K562 (cell line): ENCODE data around the gene SPRTN. TPM values are rescaled to one million over a fixed set of nuclear protein-coding genes. Genes with fewer than 3 reads are reported as not detected.

Experiments
- CBFB ChIP-seq: sonication (generic); formaldehyde crosslinking; IDR thresholded peaks from 2 replicates; pipeline ENCODE4 v1.4.0; 2020; ENCODE audit warnings: mild to moderate bottlenecking, missing genetic modification reagents
- CREB3L1 ChIP-seq: fragments of 450-650 bp; IDR thresholded peaks from 2 replicates; pipeline ENCODE4 v1.6.1; 2014; ENCODE audit warnings: low read depth, mild to moderate bottlenecking, moderate library complexity, borderline replicate concordance
- ETV6 ChIP-seq, 3 experiments: fragments of 150-350 bp in 1 of 3; sonication (generic) in 1 of 3; formaldehyde crosslinking in 1 of 3; IDR thresholded peaks; 2 replicates each; pipeline versions ENCODE4 v1.6.1 to v1.8.0; 2014 to 2022; ENCODE audit warnings: borderline replicate concordance in 2 of 3, low read depth in 2 of 3, antibody characterized with exemption in 1 of 3, low read length in 1 of 3, mild to moderate bottlenecking in 1 of 3, missing genetic modification reagents in 1 of 3
- NR2C2 ChIP-seq, 2 experiments: fragments of 200-800 bp in 1 of 2; sonication (Bioruptor generic) in 1 of 2; sonication (generic) in 1 of 2; formaldehyde crosslinking in 1 of 2; IDR thresholded peaks; 2 replicates each; pipeline versions ENCODE4 v1.6.1 to v1.8.0; 2016 to 2022; ENCODE audit warnings: mild to moderate bottlenecking in 1 of 2, missing compliant biosample characterization in 1 of 2, missing genetic modification characterization in 1 of 2, missing genetic modification reagents in 1 of 2
- RFX5 ChIP-seq: IDR thresholded peaks from 2 replicates; pipeline ENCODE4 v1.6.1; 2011; ENCODE audit warnings: low read depth, mild to moderate bottlenecking, improper control_type of control experiment, low read length
- RREB1 ChIP-seq: fragments of 250-450 bp; sonication (Bioruptor Pico); IDR thresholded peaks from 2 replicates; pipeline ENCODE4 v1.4.0; 2020
- TRIM25 ChIP-seq: fragments of 450-650 bp; IDR thresholded peaks from 2 replicates; pipeline ENCODE4 v1.7.0; 2016; ENCODE audit warnings: borderline replicate concordance
- ZNF224 ChIP-seq: sonication (generic); formaldehyde crosslinking; IDR thresholded peaks from 2 replicates; pipeline ENCODE4 v1.8.0; 2022; ENCODE audit warnings: mild to moderate bottlenecking, missing genetic modification reagents
- ZNF511 ChIP-seq: sonication (generic); formaldehyde crosslinking; IDR thresholded peaks from 2 replicates; pipeline ENCODE4 v1.8.0; 2022; ENCODE audit warnings: mild to moderate bottlenecking, missing genetic modification reagents
- ZSCAN29 ChIP-seq: fragments of 450-650 bp; IDR thresholded peaks from 2 replicates; pipeline ENCODE4 v1.6.1; 2017
- polyA plus RNA-seq, 8 experiments: library from polyadenylated mRNA; depleted of rRNA in 4 of 8; stranded (reverse) in 5 of 8; unstranded in 3 of 8; fragments of >200 nt; fragmentation: Nextera tagmentation in 2 of 8; fragmentation: Illumina TruSeq in 1 of 8; extraction: Ambion mirVana in 2 of 8; extraction: Trizol in 1 of 8; gene quantifications; 2 replicates each; pipeline versions ENCODE4 v1.2.1 to v1.2.3, GENCODE V29; 2011 to 2014; ENCODE audit warnings: inconsistent platforms in 1 of 8, missing spikeins in 1 of 8
- total RNA-seq, 7 experiments: library from RNA; depleted of rRNA in 6 of 7; stranded (reverse); fragments of >200 nt in 6 of 7; fragmentation: Illumina TruSeq in 2 of 7; extraction: Trizol in 2 of 7; gene quantifications; 2 replicates each; pipeline versions ENCODE4 v1.2.1 to v1.2.3, GENCODE V29; 2011 to 2021; ENCODE audit warnings: low replicate concordance in 1 of 7

SPRTN gene
- total and polyA plus RNA-seq, 9 of the 15 experiments (the other 6 are each of a cell fraction or from before 2014, with no cell fraction given), result 8.1 to 32.5 (median 21.2) TPM

- TF ChIP-seq RREB1 (CRISPR knock-in tag) (0 out of 2 replicates have a peak, but pooled peaks have one; percentile 57), CBFB (CRISPR knock-in tag) (peak; percentile 19; the same call in 1 of the 2 replicates), ZNF224 (CRISPR knock-in tag) (0 out of 2 replicates have a peak, but pooled peaks have one; percentile 38), RFX5 (no peak), CREB3L1 (no peak), ZNF511 (CRISPR knock-in tag) (0 out of 2 replicates have a peak, but pooled peaks have one; percentile 68), ZSCAN29 (no peak), NR2C2 (CRISPR knock-in tag; IDR thresholded peaks at IDR 0.05) (peak; percentile 56; the same call in 1 of the 2 replicates), NR2C2 (tag; IDR thresholded peaks at IDR 0.05) (no peak), TRIM25 (no peak), ETV6 (IDR thresholded peaks at IDR 0.05; ENCODE audit: borderline replicate concordance in 1 of 2, low read depth in 2 of 2, low read length in 1 of 2) (no peak), ETV6 (CRISPR knock-in tag; IDR thresholded peaks at IDR 0.05; ENCODE audit: borderline replicate concordance) (peak; percentile 74; the same call in 1 of the 2 replicates)
Observed at GRCh38 chr1:231338270-231339128, at the start of gene SPRTN (continued).
